ENCODE measurements around the gene TAF15.
A peak's percentile ranks its signal among the peaks of the same experiment; 100 is the strongest.

TAF15 gene

DNA sequence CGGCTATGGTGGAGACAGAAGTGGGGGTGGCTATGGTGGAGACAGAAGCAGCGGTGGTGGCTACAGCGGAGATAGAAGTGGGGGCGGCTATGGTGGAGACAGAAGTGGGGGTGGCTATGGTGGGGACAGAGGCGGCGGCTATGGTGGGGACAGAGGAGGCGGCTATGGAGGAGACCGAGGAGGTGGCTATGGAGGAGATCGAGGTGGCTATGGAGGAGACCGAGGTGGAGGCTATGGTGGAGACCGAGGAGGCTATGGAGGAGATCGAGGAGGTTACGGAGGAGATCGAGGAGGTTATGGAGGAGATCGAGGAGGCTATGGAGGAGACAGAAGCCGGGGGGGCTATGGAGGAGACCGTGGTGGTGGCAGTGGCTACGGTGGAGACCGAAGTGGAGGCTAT, 35.3 kb downstream of the TAF15 start:
- TF ChIP-seq, protein P1, sequence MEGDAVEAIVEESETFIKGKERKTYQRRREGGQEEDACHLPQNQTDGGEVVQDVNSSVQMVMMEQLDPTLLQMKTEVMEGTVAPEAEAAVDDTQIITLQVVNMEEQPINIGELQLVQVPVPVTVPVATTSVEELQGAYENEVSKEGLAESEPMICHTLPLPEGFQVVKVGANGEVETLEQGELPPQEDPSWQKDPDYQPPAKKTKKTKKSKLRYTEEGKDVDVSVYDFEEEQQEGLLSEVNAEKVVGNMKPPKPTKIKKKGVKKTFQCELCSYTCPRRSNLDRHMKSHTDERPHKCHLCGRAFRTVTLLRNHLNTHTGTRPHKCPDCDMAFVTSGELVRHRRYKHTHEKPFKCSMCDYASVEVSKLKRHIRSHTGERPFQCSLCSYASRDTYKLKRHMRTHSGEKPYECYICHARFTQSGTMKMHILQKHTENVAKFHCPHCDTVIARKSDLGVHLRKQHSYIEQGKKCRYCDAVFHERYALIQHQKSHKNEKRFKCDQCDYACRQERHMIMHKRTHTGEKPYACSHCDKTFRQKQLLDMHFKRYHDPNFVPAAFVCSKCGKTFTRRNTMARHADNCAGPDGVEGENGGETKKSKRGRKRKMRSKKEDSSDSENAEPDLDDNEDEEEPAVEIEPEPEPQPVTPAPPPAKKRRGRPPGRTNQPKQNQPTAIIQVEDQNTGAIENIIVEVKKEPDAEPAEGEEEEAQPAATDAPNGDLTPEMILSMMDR (IDR thresholded peaks at IDR 0.05; ENCODE audit: control extremely low read depth, extremely low read depth, low read depth, missing control alignments) = no peak
- POLR2A ChIA-PET = no interaction called here
- CTCF ChIA-PET = no interaction called here

DNA sequence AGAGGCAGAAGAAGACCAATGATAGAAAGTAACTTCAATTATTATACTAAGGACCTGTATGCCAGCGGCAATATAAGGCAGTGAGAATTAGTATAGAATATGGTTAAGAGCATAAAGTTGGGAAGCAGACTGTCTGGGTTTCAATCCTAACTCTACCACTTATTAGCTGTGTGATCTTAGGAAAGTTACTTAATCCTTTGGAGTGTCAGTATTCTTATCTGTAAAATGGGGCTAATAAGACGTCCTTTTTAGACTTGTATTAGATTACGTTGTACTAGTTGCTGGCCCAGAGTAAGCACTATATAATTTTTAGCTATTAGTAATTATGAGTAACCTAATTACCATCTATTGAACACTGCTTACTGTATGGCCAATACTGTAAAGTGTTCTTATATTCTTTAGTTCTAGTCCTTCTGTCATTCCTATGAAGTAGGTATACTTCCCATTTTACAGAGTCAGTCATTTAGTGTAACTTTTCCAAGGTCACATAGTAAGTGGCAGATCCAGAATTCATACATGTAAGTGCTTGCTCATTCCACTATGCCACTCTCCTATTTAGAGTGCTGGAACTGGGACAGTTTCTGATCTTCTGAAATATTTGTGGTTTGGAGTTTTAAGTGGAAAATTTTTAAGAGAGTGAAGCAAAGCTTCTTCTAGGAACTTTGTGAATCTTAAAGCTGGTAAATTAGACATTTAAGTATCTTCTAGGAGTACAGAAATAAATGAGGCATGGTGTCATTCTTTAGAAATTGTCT, 36.9 kb downstream of the TAF15 start:
- TF ChIP-seq, protein P1 (IDR thresholded peaks at IDR 0.05; ENCODE audit: control extremely low read depth, extremely low read depth, low read depth, missing control alignments) = no peak
- no peak for DNase-seq (ENCODE audit: extremely low spot score)
- POLR2A ChIA-PET = interaction anchor here (0.6 to 1.2 kb wide), 2 partner anchors 12 to 37 kb away, joined by 3 read pairs; partner anchors contain the start of gene TAF15
- CTCF ChIA-PET = interaction anchor here (0.9 to 2.0 kb wide), 6 partner anchors 8 to 82 kb away, joined by 3 to 8 read pairs (median 4); no protein-coding TSS in a partner anchor

More for the DNA sequence above, 35.3 kb downstream of the TAF15 start:
- no peak for DNase-seq (ENCODE audit: extremely low spot score)

DNA sequence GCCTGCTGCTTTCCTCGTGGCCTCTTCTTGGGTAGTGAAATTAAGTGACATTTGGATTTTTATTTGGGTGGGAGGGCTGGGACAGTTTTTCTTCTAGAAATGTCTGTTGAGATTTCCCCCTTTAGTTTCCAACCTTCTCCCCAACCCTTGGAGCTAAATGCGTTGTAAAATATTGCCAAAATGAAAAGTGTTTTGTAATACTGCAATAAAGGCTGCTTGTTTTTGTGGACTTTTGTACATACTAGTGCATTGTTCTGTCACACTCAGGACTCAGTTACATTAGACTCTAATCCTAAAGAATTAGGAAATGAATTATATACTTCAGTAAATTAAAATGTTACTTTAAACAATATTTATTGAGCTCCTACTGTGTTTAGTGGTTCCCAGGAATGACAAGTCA, 37.7 kb downstream of the TAF15 start:
- TF ChIP-seq, protein P1 (IDR thresholded peaks at IDR 0.05; ENCODE audit: control extremely low read depth, extremely low read depth, low read depth, missing control alignments) = no peak
- ChIA-PET CTCF (interaction anchor here (0.8 to 2.0 kb wide), 6 partner anchors 8 to 83 kb away, joined by 3 to 8 read pairs (median 4); no protein-coding TSS in a partner anchor), POLR2A (interaction anchor here (1.2 kb wide), 1 partner anchor 38 kb away, joined by 3 read pairs; the partner anchor contains the start of gene TAF15)
- no peak for DNase-seq (ENCODE audit: extremely low spot score)

DNA sequence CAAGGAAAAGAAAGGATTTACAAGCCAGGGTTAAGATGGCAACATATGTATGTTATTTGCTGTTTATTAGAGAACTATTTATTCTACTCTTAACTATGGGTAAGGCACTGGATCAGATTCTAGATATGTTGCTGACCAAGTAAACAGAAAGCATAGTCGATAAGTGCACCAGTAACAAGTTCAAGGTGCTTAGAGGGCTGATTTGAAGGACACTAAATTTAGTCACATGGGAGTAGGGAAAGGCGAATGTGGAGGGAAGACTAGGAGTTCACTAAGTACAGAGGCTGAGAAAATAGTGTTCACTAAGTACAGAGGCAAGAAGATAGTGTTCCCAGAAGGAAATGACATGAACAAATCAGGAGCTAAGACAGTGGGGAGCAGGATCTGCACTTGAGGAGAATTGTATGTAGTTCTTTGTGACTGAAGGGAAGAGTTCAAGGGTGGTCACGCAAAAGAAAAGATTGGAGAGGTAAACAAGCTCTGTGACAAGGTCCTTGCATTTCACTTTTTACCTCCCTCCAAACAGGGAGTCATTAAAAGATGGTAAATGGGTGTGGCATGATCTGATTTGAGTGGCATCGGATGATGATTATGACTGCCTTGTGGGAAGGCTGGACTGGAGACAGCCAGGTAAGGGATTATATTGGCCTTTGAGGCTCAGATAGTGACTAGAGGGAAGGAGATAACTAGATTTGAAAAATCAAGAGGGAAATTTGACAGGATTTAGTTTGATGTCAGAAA, 38.5 kb downstream of the TAF15 start:
- TF ChIP-seq, protein P1 (IDR thresholded peaks at IDR 0.05; ENCODE audit: control extremely low read depth, extremely low read depth, low read depth, missing control alignments) = no peak
- ChIA-PET POLR2A (no interaction called here), CTCF (interaction anchor here (0.8 to 3.0 kb wide), 19 partner anchors 7 to 126 kb away, joined by 3 to 30 read pairs (median 5); partner anchors contain the start of gene HEATR9)
- no peak for DNase-seq (ENCODE audit: extremely low spot score)

DNA sequence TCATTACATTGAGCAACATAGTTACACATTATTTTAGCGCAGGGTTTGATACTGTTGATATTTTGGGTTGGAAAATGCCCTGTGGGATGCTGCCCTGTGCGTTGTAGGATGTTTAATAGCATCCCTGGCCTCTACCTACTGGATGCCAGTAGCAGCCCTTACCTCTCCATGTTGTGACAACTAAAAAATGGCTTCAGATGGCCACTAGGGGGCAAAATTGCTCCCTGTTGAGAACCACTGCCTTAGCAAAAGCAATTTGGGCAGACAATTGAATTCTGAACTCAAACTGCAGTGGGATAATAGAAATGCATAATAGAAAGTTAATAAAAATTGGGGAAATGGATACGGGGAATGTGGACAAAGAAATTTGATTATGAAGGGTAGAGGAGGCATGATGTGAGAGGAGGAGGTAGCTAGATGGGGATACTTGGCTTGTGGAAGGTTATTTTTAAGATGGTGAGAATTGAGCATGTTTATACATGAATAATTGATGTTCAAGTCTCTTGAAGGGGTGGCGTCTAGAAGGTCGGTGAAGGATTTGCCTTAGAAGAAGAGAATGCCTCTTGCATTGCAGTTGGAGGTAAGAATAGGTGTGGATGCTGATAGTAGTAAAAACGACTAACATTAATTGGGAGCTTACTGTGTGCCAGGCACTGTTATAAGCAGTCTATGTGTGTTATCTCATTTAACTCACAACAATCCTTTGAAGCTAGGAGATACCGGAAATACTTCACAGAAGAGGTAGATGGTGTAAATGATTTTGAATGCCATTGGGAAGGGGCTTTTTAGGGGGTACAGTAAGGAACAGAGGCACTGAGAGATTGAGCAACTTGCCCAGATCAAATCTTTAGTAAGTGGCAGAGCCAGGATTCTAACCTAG, 40.4 kb downstream of the TAF15 start:
- CTCF ChIA-PET = interaction anchor here (0.6 to 3.0 kb wide), 31 partner anchors 9 to 671 kb away, joined by 3 to 30 read pairs (median 5); partner anchors contain the start of genes HEATR9, LYZL6 and TAF15
- DNase-seq (ENCODE audit: extremely low spot score) = peak; percentile 61
- TF ChIP-seq, protein P1 (IDR thresholded peaks at IDR 0.05; ENCODE audit: control extremely low read depth, extremely low read depth, low read depth, missing control alignments) = peak; percentile 78
- POLR2A ChIA-PET = no interaction called here

Measured in GM10248 (cell line).